GM23248 (cell line): ENCODE results near the gene EPHA2. TPM values are rescaled to one million over a fixed set of nuclear protein-coding genes. Genes with fewer than 3 reads are reported as not detected.

Experiments used
- DNase-seq: peaks from one replicate; pipeline ENCODE4 v3.0.0-alpha.2; 2015
- H2AFZ ChIP-seq: fragments of 200-600 bp; sonication (generic); 2 replicates; pipeline ENCODE4 v1.6.1; 2016; ENCODE audit warnings: antibody characterized with exemption
- H3F3A ChIP-seq: fragments of 200-600 bp; sonication (generic); 2 replicates; pipeline ENCODE4 v1.6.1; 2016; ENCODE audit warnings: mild to moderate bottlenecking, antibody characterized with exemption, mixed run types; ENCODE audit not compliant: insufficient read depth
- H3K27ac ChIP-seq: fragments of 200-600 bp; sonication (generic); 2 replicates; pipeline ENCODE4 v1.5.1; 2016; ENCODE audit warnings: mild to moderate bottlenecking
- H3K27me3 ChIP-seq: fragments of 200-600 bp; sonication (generic); replicated peaks from 2 replicates; pipeline ENCODE4 v1.6.1; 2016; ENCODE audit warnings: mild to moderate bottlenecking; ENCODE audit not compliant: insufficient read depth
- H3K36me3 ChIP-seq: fragments of 200-600 bp; sonication (generic); 2 replicates; pipeline ENCODE4 v1.6.1; 2016; ENCODE audit warnings: low read depth, mild to moderate bottlenecking
- H3K4me1 ChIP-seq: fragments of 200-600 bp; sonication (generic); 2 replicates; pipeline ENCODE4 v1.6.1; 2016; ENCODE audit warnings: mild to moderate bottlenecking; ENCODE audit not compliant: insufficient read depth
- H3K4me2 ChIP-seq: fragments of 200-600 bp; sonication (generic); one replicate; pipeline ENCODE4 v1.6.1; 2016; ENCODE audit warnings: mild to moderate bottlenecking; ENCODE audit not compliant: unreplicated experiment
- H3K4me3 ChIP-seq: fragments of 200-600 bp; sonication (generic); 2 replicates; pipeline ENCODE4 v1.5.1; 2016; ENCODE audit warnings: mild to moderate bottlenecking
- H3K79me2 ChIP-seq: fragments of 200-600 bp; sonication (generic); 2 replicates; pipeline ENCODE4 v1.6.1; 2016; ENCODE audit warnings: mild to moderate bottlenecking; ENCODE audit not compliant: insufficient read depth
- H3K9ac ChIP-seq: fragments of 200-600 bp; sonication (generic); 2 replicates; pipeline ENCODE4 v1.6.1; 2016; ENCODE audit warnings: mild to moderate bottlenecking
- H3K9me2 ChIP-seq: fragments of 200-600 bp; sonication (generic); 2 replicates; pipeline ENCODE4 v1.6.1; 2016; ENCODE audit warnings: mixed run types, mild to moderate bottlenecking, moderate library complexity; ENCODE audit not compliant: insufficient read depth
- H3K9me3 ChIP-seq: fragments of 200-600 bp; sonication (generic); one replicate; pipeline ENCODE4 v1.6.1; 2017; ENCODE audit warnings: low read depth
- H4K20me1 ChIP-seq: fragments of 200-600 bp; sonication (generic); 2 replicates; pipeline ENCODE4 v1.6.0; 2016; ENCODE audit not compliant: insufficient read depth
- EZH2 ChIP-seq: fragments of 200-600 bp; sonication (generic); IDR thresholded peaks from 2 replicates; pipeline ENCODE4 v1.6.1; 2018; ENCODE audit warnings: antibody characterized with exemption, mild to moderate bottlenecking; ENCODE audit not compliant: insufficient read depth, poor library complexity, severe bottlenecking
- EZH2phosphoT487 ChIP-seq: fragments of 200-600 bp; sonication (generic); IDR thresholded peaks from 2 replicates; pipeline ENCODE4 v1.6.1; 2018; ENCODE audit warnings: antibody characterized with exemption, moderate library complexity, mild to moderate bottlenecking, low read depth; ENCODE audit not compliant: insufficient read depth
- WGBS, 2 experiments: methylation state at CpG; one replicate each; pipeline ENCODE4 v1.1.6; 2015 to 2017; ENCODE audit warnings: low lambda C conversion rate in 2 of 2, low coverage in 1 of 2; ENCODE audit errors: missing lambda C conversion rate in 2 of 2; 5-methylcytosine and 5-hydroxymethylcytosine counted together
- in situ Hi-C: fragments of 300-500 bp; cut with MboI; formaldehyde crosslinking; loops from 2 replicates; pipeline ENCODE4 v1.15.0; 2020
- polyA plus RNA-seq: library from polyadenylated mRNA; unstranded; fragments of >200 nt; fragmentation: Nextera tagmentation; extraction: Ambion mirVana; gene quantifications from 2 replicates; pipeline ENCODE4 v1.2.1, GENCODE V29; 2016
- total RNA-seq: library from RNA; depleted of rRNA; stranded (reverse); fragments of >200 nt; shearing (Covaris generic); gene quantifications from 2 replicates; pipeline ENCODE4 v1.2.3, GENCODE V29; 2014; rRNA removed

The EPHA2 gene
- total RNA-seq = 20.4 and 21.7 TPM in 2 replicates
- 8.0 and 8.8 TPM in 2 replicates for polyA plus RNA-seq

GRCh38 chr1:16155537-16156410 lies at the start of gene EPHA2:
TSS of gene EPHA2 (minus strand) at chr1:16156069. CDS start at chr1:16155932, 137 bp downstream.
- Histone ChIP-seq H3K4me2 (peak within 1 kb of the TSS; percentile 86), H3K27ac (peak within 1 kb of the TSS; percentile 17), H3K79me2 (peaks cover 40% of the 10 kb centered on the region), H3K27me3 (no peaks in the 10 kb centered on the region), H4K20me1 (no peaks in the 10 kb centered on the region), H3K9ac (peak within 1 kb of the TSS; percentile 70), H3K9me3 (no peaks in the 10 kb centered on the region), H3F3A (peaks cover 21% of the 10 kb centered on the region), H3K9me2 (no peaks in the 10 kb centered on the region), H3K4me1 (peaks cover 41% of the 10 kb centered on the region), H3K36me3 (no peaks in the 10 kb centered on the region), H2AFZ (peak within 1 kb of the TSS; percentile 66), H3K4me3 (peak within 1 kb of the TSS; percentile 86)
- WGBS, 2 experiments = 14% methylated on average over 68 to 73 of the region's 89 CpGs
- DNase-seq = peak; percentile 88
- in situ Hi-C loops = no loop called here
- TF ChIP-seq EZH2 (no peak), EZH2phosphoT487 (no peak)

- Histone ChIP-seq H3K9ac (peak overlapping the region; percentile 87; the same call in 1 of the 2 replicates), H3K4me2 (no peak overlapping the region), H4K20me1 (no peaks in the 10 kb centered on the region), H3F3A (no peaks in the 10 kb centered on the region), H3K4me1 (0 out of 2 replicates have a peak, but pooled peaks cover 4% of the 10 kb centered on the region), H3K36me3 (no peaks in the 10 kb centered on the region), H3K9me2 (no peaks in the 10 kb centered on the region), H3K27ac (no peak overlapping the region), H3K9me3 (no peaks in the 10 kb centered on the region), H3K4me3 (no peak overlapping the region), H2AFZ (no peak overlapping the region), H3K79me2 (no peaks in the 10 kb centered on the region), H3K27me3 (no peaks in the 10 kb centered on the region)
- in situ Hi-C loops = no loop called here
- DNase-seq = no peak
- TF ChIP-seq EZH2phosphoT487 (no peak), EZH2 (no peak)
- 97 to 98% methylated on average over 8 to 11 of the region's 11 CpGs for WGBS, 2 experiments
Measured at GRCh38 chr1:16205334-16205671, 49.4 kb upstream of the EPHA2 start.

- Histone ChIP-seq H3K27me3 (no peaks in the 10 kb centered on the region), H3K27ac (no peak overlapping the region), H3K9me3 (no peaks in the 10 kb centered on the region), H3K4me3 (no peak overlapping the region), H4K20me1 (no peaks in the 10 kb centered on the region), H3K9me2 (no peaks in the 10 kb centered on the region), H3K79me2 (no peaks in the 10 kb centered on the region), H2AFZ (no peak overlapping the region), H3K4me2 (no peak overlapping the region), H3K4me1 (0 out of 2 replicates have a peak, but pooled peaks cover 4% of the 10 kb centered on the region), H3F3A (no peaks in the 10 kb centered on the region), H3K36me3 (no peaks in the 10 kb centered on the region), H3K9ac (no peak overlapping the region)
- TF ChIP-seq EZH2 (no peak), EZH2phosphoT487 (no peak)
- peak; percentile 41 for DNase-seq
- WGBS, 2 experiments = 79 to 89% methylated on average over 9 to 12 of the region's 12 CpGs
- in situ Hi-C loops = no loop called here
Measured at GRCh38 chr1:16204634-16205333, 48.9 kb upstream of the EPHA2 start.

GRCh38 chr1:16204216-16204615 lies 48.3 kb upstream of the EPHA2 start:
- in situ Hi-C loops = no loop called here
- Histone ChIP-seq H2AFZ (no peak overlapping the region), H3K4me3 (no peak overlapping the region), H3K9me2 (no peaks in the 10 kb centered on the region), H3K4me2 (no peak overlapping the region), H3K9me3 (no peaks in the 10 kb centered on the region), H3K27me3 (no peaks in the 10 kb centered on the region), H3K27ac (no peak overlapping the region), H3K9ac (no peak overlapping the region), H3K36me3 (no peaks in the 10 kb centered on the region), H3K4me1 (0 out of 2 replicates have a peak, but pooled peaks cover 4% of the 10 kb centered on the region), H4K20me1 (no peaks in the 10 kb centered on the region), H3F3A (no peaks in the 10 kb centered on the region), H3K79me2 (no peaks in the 10 kb centered on the region)
- TF ChIP-seq EZH2phosphoT487 = no peak
- TF ChIP-seq EZH2 = no peak
- no peak for DNase-seq
- WGBS, 2 experiments = 91 to 98% methylated on average over 2 of the region's 2 CpGs
